NCI-H1417 (cell line): ENCODE data around the gene LRRC8D.

Experiments used
- DNase-seq, 3 experiments: peaks; one replicate each; lab custom pipeline; 2025; lab: John Stamatoyannopoulos, UW

LRRC8D gene

DNA sequence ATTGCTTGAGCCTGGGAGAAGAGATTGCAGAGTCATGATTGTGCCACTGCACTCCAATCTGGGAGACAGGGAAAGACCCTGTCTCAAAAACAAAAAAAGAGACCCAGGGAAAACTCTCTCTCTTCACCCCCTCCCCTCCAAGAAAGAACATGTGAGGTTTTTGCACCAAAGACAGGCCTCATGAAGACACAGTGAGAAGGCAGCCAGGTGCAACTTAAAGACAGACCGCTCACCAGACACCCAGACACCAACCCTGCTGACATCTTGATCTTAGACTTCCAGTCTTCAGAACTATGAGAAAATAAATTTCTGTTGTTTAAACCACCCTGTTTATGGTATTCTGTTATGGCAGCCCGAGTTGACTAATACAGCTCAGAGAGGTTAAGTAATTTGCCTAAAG, 13.3 kb upstream of the LRRC8D start:
- DNase-seq = no peak

DNA sequence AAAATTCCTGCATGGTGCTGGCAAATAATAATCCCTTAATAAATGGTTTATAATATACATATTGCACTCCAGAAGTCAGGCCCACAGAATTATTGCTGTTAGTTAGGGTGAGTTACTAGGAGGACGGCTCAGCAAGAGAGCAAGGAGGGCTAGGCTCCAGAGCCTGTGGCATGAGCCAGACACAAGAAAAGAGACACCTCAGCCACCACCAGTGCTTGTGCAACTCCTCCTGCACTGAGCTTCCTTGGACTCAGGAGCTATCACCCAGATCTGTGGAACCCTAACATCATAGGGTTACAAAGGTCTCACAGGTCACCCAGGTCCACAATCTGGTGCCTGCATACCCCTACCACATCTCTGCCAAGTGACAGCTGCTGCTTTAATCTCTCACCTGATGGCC, 12.8 kb upstream of the LRRC8D start:
- DNase-seq = no peak

DNA sequence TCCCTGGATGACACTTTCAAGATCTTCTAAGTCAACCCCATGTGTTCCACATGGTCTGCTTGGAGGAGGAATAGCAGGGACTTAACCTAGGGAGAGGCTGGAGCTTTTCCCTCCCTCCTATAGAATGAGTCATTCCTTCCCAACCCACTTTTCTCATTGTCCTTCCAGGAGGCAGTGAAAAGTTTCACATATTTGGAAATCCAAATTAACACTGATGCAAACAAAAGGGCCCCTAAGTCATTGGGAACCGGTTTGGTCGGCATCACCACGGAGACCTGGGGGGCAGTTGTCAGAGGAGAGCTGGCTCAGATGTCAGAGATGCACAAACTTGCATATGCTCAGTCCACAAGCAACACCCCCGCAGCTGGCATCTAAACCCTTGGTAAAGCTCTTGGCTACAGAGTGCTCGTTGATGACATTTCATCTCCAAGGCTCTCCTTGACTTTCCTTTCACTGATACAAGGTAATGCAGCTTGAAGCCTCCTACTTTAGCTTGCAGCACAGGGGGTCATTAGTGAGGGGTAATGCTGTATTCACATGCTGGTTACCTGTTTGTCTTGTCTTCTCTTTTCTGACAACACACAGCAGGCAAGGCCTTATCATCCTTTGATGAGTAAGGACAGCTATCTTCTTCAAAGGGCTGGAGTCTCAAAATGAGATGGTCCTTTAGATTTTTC, 12.3 kb upstream of the LRRC8D start:
- peak in 1 of 3 experiments; percentile 19 for DNase-seq

DNA sequence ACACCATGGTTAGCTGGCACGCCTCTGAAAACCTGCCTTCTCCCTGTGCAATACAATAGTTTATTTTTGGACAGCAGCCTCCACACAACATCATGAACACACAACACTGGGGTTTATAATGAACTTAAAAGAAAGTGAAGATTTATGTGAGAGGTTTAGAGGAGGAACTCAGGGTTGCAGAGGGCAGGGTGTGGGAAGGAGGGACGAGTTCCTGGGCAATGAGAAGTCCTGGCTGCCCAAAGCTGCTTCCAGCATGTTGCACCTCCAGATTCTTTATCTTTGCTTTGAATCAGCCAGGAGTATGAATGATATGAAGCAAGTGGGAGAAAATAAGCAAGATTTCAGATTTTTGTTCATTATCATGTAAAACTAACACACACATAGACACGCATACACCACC, 11.3 kb upstream of the LRRC8D start:
- no peak for DNase-seq

DNA sequence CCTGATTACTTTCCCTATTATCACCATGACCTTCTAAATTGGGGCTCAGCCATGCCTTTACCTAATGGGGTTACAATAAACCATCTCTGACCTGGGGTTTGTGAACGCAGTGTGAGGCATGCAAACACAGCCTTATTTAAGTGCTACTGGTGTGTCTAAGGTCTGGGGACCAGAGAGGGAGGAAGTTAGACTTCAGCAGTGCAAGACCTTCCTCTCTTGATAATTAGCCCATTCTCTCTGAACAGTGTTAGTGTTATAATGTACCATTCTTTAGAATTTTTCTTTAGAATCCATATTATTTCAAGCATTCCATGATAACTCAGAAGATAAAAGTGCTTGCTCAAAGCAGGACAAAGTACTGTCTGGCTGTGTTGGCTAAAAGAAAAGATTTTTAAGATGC, 10.5 kb upstream of the LRRC8D start:
- no peak for DNase-seq

DNA sequence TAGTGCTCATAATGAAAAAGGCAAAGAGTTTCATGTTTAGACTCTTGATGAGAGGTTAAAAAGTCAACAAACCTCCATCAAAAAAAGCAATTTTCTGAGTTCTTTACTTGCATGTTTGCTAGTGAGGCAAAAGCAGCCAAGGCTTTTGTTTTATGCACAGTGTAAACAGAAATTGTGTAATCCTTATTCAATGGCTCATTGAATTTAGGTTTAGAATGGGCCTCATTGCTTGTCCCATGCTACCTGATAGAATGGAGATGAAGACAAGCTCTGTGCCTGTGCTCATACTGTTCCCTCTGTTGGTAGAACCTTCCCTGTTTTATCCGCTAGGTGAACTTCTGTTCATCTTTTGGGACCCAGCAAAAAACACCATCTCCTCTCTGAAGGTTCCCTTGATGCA, 10.0 kb upstream of the LRRC8D start:
- DNase-seq = peak in 1 of 3 experiments; percentile 36

DNA sequence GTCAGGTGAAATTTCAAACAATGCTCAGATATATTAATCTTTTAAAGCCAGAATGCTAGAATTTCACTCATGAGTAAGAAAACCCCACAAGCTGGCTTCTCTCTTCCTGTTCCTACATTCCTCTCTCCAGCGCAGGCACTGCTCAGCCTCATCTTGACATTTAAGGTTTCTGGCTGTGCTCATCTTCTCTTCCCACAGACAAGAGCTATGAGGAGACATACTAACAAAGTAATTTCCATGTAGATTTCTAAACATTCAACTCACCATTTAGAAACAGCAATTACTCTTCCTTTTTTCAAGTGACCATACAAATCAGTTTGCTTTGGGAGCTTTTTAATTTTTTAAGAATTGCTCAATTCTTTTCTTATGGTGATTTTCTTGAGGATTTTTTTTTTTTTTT, 7.8 kb upstream of the LRRC8D start:
- no peak for DNase-seq

GRCh38 chr1:89815040-89815439, 5.8 kb upstream of the LRRC8D start:
- no peak for DNase-seq

DNA sequence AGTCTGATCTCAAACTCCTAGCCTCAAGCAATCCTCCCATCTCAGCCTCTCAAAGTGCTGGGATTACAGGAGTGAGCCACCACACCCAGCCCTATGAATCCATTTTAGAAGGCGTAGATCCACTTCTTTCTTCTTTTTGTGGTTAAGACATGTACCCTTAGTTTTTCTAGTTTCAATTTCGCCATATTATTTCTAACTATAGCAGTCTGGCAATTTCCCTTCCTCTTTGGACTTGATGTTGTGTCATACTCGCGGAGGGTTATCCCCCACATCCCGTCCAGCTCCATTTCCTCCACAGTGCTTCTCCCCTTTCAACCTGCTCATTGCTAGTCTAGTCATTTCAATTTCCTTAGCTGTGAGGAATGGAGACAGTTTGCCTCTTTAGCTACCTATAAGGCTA, 5.2 kb upstream of the LRRC8D start:
- DNase-seq = no peak

GRCh38 chr1:89816366-89816765, 4.5 kb upstream of the LRRC8D start:
- DNase-seq = no peak

DNA sequence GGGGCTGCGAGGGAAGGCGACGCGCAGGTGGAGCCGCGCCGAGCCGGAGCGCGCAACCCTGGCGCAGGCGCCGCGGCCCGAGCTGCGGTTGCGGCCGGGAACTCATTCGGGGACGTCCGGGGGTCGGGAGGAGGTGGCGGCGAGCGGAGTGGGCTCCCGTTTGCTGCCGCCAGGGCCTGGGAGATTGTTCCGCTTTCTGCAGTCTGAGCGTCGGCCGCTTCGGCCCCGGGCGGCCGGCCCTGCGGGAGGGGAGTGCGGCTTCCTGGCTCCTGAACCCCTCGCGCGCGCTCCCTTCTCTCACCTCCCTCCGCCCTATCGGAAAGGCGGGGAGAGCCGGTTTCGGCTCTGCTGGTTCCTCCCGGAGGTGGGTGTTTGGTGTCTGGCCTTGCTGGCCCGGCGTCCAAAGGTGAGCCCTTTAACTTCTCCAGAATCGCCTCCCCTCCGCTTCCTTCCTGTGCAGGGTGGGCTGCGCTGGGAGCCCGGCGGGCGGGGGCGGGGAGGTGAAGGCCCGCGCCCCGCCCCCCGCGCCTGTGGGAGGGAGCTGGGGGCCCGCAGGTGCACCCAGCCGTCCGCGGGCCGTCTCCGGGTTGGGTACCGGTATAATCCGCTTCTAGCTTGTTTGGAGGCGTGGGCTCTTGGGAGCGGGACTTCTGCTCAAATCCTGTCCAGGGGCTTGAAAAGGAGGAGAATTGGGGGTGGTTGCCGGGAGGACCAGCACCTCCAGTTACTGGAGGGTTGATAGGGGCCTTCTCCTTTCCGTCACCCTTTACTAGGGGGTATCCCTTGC, 683 bp downstream of the LRRC8D start:
- DNase-seq = peak; percentile 71 to 89 (median 80)

GRCh38 chr1:89822109-89822962, 1.5 kb downstream of the LRRC8D start:
- DNase-seq = no peak

GRCh38 chr1:89822999-89823628, 2.3 kb downstream of the LRRC8D start:
- peak in 1 of 3 experiments; percentile 13 for DNase-seq

DNA sequence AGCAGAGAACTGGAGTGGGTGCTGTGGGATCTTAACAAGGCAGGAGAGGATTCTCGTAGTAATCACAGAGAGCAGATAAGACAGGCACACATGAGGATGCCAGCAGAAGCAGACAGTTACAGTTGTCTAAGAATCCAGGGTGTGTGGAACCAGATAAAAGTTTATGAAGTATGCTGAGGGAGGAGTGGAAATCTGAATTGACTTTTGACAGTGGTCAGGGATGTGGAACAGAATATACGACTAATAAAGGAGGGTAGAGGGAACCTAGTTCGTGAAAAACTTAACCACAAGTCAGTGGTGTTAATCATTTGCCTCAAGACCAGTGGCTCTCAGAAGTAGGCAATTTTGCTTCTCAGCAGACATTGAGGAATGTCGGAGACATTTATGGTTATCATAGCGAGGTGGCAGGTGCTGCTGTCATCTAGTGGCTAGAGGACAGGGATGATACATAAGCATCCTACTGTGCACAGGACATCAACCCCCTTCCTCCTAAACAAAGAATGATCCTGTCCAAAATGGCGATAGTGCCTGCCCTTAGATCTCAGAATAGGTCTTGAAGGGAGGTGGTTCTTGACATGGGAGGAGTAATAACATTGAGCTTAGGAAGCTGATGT, 3.0 kb downstream of the LRRC8D start:
- peak in 1 of 3 experiments; percentile 11 for DNase-seq

GRCh38 chr1:89826594-89826993, 5.8 kb downstream of the LRRC8D start:
- no peak for DNase-seq

- DNase-seq = no peak
Measured at GRCh38 chr1:89827330-89827729, 6.5 kb downstream of the LRRC8D start.

- DNase-seq = no peak
Measured at GRCh38 chr1:89827902-89828301, 7.1 kb downstream of the LRRC8D start.

- no peak for DNase-seq
Measured at GRCh38 chr1:89829186-89829585, 8.4 kb downstream of the LRRC8D start.

GRCh38 chr1:89831462-89832120, 10.8 kb downstream of the LRRC8D start:
- no peak for DNase-seq

- no peak for DNase-seq
Measured at GRCh38 chr1:89832496-89833127, 11.8 kb downstream of the LRRC8D start.
